Ishikawa (cell line): ENCODE measurements around the gene NLRP9.

Experiments
- CEBPB ChIP-seq: IDR thresholded peaks from 2 replicates; pipeline ENCODE4 v1.6.1; 2012
- EP300 ChIP-seq: IDR thresholded peaks from 2 replicates; pipeline ENCODE4 v1.6.1; 2012; ENCODE audit warnings: borderline replicate concordance
- FOXM1 ChIP-seq: IDR thresholded peaks from 2 replicates; pipeline ENCODE4 v1.6.1; 2012; ENCODE audit warnings: low read depth, borderline replicate concordance
- MAX ChIP-seq: IDR thresholded peaks from 2 replicates; pipeline ENCODE4 v1.6.1; 2012
- NFIC ChIP-seq: IDR thresholded peaks from 2 replicates; pipeline ENCODE4 v1.6.1; 2012
- RAD21 ChIP-seq: IDR thresholded peaks from 2 replicates; pipeline ENCODE4 v1.6.1; 2012; ENCODE audit warnings: low read depth
- TAF1 ChIP-seq: IDR thresholded peaks from 2 replicates; pipeline ENCODE4 v1.6.1; 2012; ENCODE audit warnings: low read depth, mild to moderate bottlenecking
- YY1 ChIP-seq: IDR thresholded peaks from 2 replicates; pipeline ENCODE4 v1.6.1; 2012; ENCODE audit warnings: low read depth

GRCh38 chr19:55720801-55721200 is 17.4 kb downstream of the NLRP9 start:
- TF ChIP-seq YY1 = no peak
- no peak for TF ChIP-seq RAD21
- no peak for TF ChIP-seq EP300
- no peak for TF ChIP-seq TAF1
- TF ChIP-seq FOXM1 = no peak
- no peak for TF ChIP-seq CEBPB
- TF ChIP-seq MAX = no peak
- no peak for TF ChIP-seq NFIC
